Iris pigment epithelial cell (primary cell): ENCODE measurements around the gene PHLDA3.
A peak's percentile ranks its signal among the peaks of the same experiment; 100 is the strongest.

Source experiments
- DNase-seq: peaks from one replicate; pipeline ENCODE4 v3.0.0-alpha.2; 2011; ENCODE audit warnings: low read depth

PHLDA3 gene

GRCh38 chr1:201461645-201462441 is 7.1 kb downstream of the PHLDA3 start:
- peak; percentile 100 for DNase-seq

DNA sequence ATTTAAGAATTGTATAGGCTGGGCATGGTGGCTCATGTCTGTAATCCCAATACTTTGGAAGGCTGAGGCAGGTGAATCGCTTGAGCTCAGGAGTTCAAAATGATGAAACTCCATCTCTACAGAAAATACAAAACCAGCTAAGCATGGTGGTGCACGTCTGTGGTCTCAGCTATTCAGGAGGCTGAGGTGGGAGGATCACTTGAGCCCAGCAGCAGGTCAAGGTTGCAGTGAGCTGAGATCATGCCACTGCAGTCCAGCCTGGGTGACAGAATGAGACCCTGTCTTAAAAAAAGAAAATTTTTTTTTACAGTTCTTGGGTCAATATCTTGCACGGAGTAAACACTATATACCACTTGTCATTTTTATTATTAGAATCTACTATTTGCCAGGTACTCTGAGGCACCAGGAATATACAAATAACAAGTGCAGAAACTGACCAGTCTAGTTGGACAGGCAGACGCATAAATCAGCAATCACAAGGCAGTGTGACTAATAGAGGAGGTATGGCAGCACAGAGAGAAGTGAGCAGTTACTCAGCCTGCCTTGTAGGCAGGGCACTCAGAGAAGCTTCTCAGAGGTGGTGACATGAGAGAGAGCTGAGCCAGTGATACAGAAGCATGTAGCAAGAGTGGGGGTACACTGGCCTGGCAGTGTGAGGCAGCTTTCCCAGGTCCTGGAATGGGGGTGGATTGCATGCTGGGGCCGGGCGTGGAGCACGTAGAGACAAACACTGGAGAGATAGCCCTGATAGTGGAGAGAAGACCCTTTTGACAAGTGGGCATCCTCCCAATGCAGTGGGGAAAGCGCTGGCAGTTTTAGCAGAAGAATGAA is 8.0 kb downstream of the PHLDA3 start:
- peak; percentile 99 for DNase-seq

DNA sequence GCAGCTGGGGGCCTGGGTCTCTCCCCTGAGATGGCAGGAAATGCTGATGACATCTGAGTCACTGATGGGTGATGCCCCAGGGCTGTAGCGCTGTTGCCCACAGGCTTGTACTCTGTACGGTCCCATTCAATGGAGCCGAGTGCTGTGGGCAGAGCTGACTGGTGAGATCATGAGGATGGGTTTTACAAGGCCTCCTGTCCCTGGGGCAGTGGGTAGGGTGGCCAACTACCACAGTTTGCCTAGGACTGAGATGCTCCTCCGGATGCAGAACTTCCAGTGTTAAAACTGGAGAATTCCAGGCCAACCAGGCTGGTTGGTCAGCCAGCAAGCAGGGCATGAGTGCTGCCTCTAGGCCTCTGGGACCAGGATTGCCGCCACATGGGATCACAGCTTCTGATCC is 9.2 kb downstream of the PHLDA3 start:
- DNase-seq = no peak

- DNase-seq = no peak
These were observed 9.9 kb downstream of the PHLDA3 start for GRCh38 chr1:201459052-201459451.

GRCh38 chr1:201457508-201457960 is 11.5 kb downstream of the PHLDA3 start:
- DNase-seq = no peak

DNA sequence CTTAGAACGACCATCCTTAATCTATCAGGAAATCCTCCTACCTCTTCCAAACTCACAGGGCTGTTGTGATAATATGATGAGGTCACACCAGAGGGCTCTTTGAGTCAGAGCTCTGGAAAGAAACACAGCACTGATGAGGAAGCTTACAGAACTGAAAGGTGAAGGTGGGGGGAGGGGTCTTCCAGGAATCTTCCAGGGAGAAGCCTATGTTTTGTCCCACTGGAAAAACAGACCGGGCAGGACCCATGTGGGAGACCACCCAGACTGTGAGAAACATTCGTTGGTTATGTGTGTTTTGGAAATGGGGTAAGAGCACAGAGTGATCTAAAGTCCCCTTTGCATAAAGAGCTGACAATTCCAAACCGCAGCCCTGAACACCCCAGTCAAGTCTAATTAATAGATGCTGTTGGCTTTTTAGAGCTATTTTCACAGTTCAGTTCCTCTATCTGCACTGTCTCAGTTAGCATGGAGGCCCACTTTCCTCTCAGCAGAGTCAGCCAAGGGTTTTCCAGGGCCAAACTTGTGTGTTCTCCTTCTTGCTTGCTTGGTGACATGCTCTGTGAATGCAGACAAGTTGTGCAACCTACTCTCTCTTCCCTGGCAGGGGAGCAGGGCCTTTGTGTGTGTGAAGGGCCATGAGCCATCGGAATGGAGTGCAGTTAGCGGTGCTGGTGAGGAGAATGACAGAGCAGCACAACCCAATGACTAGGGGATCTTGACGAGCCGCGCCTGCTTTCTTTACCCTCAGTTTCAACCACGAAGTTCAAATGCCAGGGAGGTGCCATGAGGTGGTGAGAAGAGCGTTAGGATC is 12.3 kb downstream of the PHLDA3 start:
- peak; percentile 98 for DNase-seq

GRCh38 chr1:201455098-201455497 is 13.9 kb downstream of the PHLDA3 start:
- DNase-seq = no peak

- DNase-seq = no peak
These were observed 14.4 kb downstream of the PHLDA3 start for GRCh38 chr1:201454608-201455007.

- no peak for DNase-seq
These were observed 16.1 kb downstream of the PHLDA3 start for GRCh38 chr1:201452866-201453265.

- DNase-seq = peak; percentile 78
These were observed 18.2 kb downstream of the PHLDA3 start for GRCh38 chr1:201450721-201451291.

- no peak for DNase-seq
These were observed 20.0 kb downstream of the PHLDA3 start for GRCh38 chr1:201448990-201449389.

DNA sequence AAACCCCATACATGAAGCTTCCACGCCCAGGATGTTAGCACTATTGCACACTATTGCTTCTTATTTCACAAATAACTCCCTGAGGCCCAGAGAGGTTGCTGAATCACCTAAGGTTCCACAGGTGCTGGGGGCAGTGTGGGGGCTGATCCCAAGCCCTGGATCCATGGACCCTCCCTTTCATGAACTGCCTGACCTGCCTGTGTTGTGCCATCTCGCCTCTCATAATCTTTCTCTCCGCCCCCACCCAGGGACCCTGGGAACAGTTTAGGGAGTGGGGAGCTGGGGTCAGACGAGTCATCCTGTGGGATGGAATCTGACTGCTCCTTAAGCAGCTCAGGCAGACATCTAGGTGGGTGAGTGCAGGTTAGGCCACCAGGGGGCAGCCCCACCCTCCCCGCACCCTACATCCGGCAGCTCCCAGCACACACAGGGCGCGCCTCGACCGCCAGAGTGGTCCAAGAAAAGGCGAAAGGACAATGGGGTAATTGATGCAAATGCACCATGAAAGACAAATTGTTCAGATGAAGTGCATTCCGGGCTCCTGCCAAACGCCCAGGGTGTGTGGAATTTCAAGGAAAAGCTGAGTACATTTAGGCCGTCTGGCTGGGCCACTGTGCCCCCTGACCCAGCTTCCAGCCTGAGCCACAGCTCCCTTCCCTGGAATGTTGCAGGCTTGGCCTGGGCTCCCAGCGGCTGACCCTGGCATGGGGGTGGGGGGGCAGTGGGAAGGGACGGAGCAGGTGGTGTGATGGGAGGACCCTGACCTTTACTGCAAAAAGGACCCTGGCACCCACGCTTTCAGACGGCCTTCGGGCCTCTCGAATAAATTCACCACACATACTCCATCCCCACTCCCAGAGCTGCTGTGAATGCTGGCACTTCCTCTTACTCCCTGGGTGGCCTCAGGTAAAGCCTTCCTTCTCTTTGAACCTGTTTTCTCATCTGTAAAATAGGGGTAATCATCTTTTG is 20.8 kb downstream of the PHLDA3 start:
- DNase-seq = peak; percentile 74

DNA sequence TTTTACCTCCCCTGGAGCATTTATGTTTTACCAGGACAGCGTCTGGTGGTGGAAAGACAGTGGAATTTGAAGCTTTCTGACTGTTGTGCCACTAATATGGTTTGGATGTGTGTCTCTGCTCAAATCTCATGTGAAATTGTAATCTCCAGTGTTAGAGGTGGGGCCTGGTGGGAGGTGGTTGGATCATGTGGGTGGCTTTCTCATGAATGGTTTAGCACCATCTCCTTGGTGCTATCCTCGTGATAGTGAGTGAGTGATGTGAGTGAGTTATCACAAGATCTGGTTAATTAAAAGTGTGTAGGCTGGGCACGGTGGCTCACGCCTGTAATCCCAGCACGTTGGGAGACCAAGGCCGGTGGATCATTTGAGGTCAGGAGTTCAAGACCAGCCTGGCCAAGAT is 23.7 kb downstream of the PHLDA3 start:
- DNase-seq = no peak

DNA sequence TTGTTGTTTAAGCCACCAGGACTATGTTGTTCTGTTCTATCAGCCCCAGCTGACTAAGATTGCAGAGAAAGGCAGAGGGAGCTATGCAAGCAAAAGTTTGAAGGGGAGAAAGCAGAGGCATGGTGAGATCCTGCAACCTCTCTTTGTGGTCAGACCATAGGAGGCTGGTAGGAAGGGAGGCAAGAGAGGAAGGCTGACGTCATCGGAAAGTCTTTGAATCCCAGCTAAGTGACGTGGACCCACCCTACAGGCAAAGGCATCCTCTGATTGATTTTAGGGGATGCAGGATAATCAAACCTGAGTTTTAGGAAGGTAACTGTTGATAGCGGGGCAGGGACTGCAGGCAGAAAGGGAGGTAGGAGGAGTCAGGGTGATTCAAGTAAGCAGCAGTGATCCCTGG is 24.2 kb downstream of the PHLDA3 start:
- DNase-seq = peak; percentile 34

DNA sequence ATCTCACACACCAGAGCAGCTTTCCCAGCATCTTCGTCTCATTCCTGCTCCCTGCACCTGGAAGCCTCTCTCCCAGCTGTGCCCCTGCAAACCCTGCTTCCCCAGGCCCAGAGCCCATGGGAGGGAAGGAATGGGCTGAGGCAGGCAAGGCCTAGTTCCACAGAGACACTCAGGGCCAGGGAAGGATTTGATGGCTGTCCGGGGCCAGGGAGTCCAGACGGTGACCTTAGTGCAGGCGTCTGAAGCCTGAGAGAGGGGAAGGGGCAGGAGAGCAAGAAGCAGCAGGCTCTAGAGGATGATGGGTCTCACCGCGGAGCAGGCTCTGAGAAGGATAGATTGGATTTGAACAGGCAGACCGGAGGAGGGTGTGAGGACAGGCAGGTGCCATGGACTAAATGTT is 25.2 kb downstream of the PHLDA3 start:
- no peak for DNase-seq

DNA sequence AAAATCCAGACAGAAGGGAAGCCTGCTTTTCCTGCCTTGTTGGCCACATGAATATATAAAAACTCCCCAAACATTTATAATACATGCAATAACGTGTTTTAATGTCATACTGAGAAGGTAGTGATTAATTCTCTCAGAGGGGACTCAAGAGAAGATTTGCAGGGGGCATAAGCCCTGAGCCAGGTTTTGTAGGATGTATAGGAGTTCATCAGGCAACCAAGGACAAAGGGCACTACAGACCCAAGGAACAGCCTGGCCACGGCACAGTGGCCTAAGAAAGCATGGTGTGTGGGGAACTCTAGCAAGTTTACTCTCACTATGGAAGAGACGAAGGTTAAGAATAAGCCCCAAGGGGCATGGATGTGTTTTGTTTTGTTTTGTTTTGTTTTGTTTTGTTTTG is 32.0 kb downstream of the PHLDA3 start:
- DNase-seq = no peak

DNA sequence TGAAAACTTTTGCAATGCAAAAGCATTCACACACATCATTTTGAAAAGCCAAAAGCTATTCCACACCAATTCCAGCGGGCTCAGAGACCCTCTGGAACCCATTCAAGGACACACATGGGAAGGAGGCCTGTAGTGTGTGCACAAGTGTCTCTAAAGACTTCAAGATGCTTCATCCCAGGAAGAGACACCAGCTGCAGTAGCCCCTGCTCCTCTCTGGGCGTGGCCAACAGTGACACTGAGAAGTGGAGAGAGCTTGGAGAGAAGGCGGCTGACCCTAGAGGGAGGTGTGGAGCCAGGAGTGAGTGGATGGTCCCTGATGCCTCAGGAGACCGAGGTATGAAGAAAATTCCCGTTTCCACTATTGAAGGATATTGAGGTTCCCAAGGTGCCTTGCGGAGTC is 32.6 kb downstream of the PHLDA3 start:
- DNase-seq = peak; percentile 18

DNA sequence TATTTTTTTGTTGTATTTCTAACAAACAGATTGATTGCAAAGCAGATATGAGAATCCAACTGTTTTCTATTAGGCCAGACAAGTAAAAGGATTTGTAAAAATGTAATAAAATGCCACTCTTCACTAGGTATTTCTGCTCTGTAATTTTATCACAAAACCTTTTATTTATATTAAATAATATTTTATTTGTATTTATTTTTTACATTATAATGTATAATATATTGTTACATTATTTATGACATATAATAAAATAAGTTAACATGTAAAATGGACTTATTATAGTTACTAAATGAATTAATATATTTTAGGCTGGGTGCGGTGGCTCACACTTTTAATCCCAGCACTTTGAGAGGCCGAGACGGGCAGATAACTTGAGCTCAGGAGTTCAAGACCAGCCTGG is 34.7 kb downstream of the PHLDA3 start:
- no peak for DNase-seq

GRCh38 chr1:201433609-201434008 is 35.4 kb downstream of the PHLDA3 start:
- no peak for DNase-seq

- no peak for DNase-seq
These were observed 38.2 kb downstream of the PHLDA3 start for GRCh38 chr1:201430776-201431175.
